ENCODE data around the gene SYTL2. TPM values are rescaled to one million over a fixed set of nuclear protein-coding genes. Genes with fewer than 3 reads are reported as not detected.

Gene SYTL2
- total RNA-seq, 3 donors from 2014 or later (not counting 1 experiment from before 2014, with no cell fraction given) = 116 to 237 (median 143) TPM

GRCh38 chr11:85647078-85647477, 163.9 kb downstream of the SYTL2 start:
- no peak for ATAC-seq
- Histone ChIP-seq H3K4me3 (ENCODE audit: low read length) (peak overlapping the region; percentile 79), H3K36me3 (ENCODE audit: control insufficient read depth, insufficient read depth, low read length) (no peaks in the 10 kb centered on the region), H3K9me3 (ENCODE audit: control insufficient read depth, insufficient read depth, low read length) (no peaks in the 10 kb centered on the region), H3K27ac (ENCODE audit: low read length) (peak overlapping the region; percentile 68), H3K4me1 (ENCODE audit: control insufficient read depth, insufficient read depth, low read length) (peaks cover 8% of the 10 kb centered on the region), H3K27me3 (ENCODE audit: control insufficient read depth, insufficient read depth, low read length) (peaks cover 10% of the 10 kb centered on the region)
- Mint-ChIP-seq H3K4me1 (peaks cover 20 to 22% of the 10 kb centered on the region in 2 donors), H3K36me3 (no peaks in the 10 kb centered on the region), H3K27ac (peak overlapping the region; percentile 94 to 98), H3K9me3 (no peaks in the 10 kb centered on the region), H3K27me3 (ENCODE audit: low read depth in 2 of 2) (peaks cover 28 to 37% of the 10 kb centered on the region in 2 donors), H3K4me3 (peak overlapping the region; percentile 100)
- TF ChIP-seq CTCF (IDR thresholded peaks at IDR 0.05) = no peak
- DNase-seq = peak in 1 of 2 donors; percentile 14
- 35% methylated on average over 2 of the region's 2 CpGs for WGBS (ENCODE audit: insufficient coverage)
- intact Hi-C loops (cut with micrococcal nuclease) = loop anchor here (1.0 to 5.0 kb wide), 4 partner anchors 17 to 165 kb away; partner anchors contain the start of genes SYTL2 and TMEM126B

Other genes starting within 250 kb of the SYTL2 start
- gene DLG2, start 183.8 kb downstream of the SYTL2 start, total RNA-seq = 1 to 10 TPM; 1.7 to 2.9 (median 2.2) TPM
- 10 to 100 TPM; 29.4 to 38.6 (median 31.2) TPM for gene TMEM126B, start 182.5 kb downstream of the SYTL2 start, total RNA-seq
- gene TMEM126A, start 163.2 kb downstream of the SYTL2 start, total RNA-seq = 10 to 100 TPM; 16.8 to 27.6 (median 23.2) TPM
- 10 to 100 TPM; 60.1 to 92.7 (median 82.0) TPM for gene CREBZF, start 146.0 kb downstream of the SYTL2 start, total RNA-seq
- gene CCDC89, start 124.9 kb downstream of the SYTL2 start, total RNA-seq = under 1 TPM; 0.25 to 0.31 (median 0.25) TPM
- gene CCDC83, start 44.2 kb upstream of the SYTL2 start, total RNA-seq = under 1 TPM in 1 of 3 donors, not detected in 2; 0.12 TPM